GM19193 (cell line): Measurements from ENCODE around the gene ENTREP3.

ENCODE experiments used
- POLR2A ChIP-seq: IDR thresholded peaks from 4 replicates; pipeline ENCODE4 v1.6.1; 2011; ENCODE audit not compliant: insufficient read depth, insufficient read length; ENCODE audit errors: extremely low read depth

The ENTREP3 gene

GRCh38 chr1:155198547-155198906, 56.8 kb downstream of the ENTREP3 start:
- TF ChIP-seq POLR2A = no peak

- no peak for TF ChIP-seq POLR2A
Measured at GRCh38 chr1:155197901-155198546, 57.3 kb downstream of the ENTREP3 start.
